PFSK-1 (cell line): ENCODE results near the gene CCNO.

Experiments used
- FOXP2 ChIP-seq: optimal IDR thresholded peaks from 2 replicates; pipeline ENCODE3; 2011; ENCODE audit warnings: borderline replicate concordance, control low read depth, inconsistent platforms; ENCODE audit not compliant: insufficient read depth; ENCODE audit errors: extremely low read length, extremely low read depth
- POLR2AphosphoS5 ChIP-seq: IDR thresholded peaks from 2 replicates; pipeline ENCODE4 v1.6.1; 2012; ENCODE audit warnings: low read depth, mild to moderate bottlenecking, control low read depth, low read length, moderate library complexity
- SIN3A ChIP-seq: IDR thresholded peaks from 2 replicates; pipeline ENCODE4 v1.6.1; 2012; ENCODE audit warnings: mild to moderate bottlenecking, low read length, moderate library complexity, borderline replicate concordance; ENCODE audit not compliant: insufficient read depth
- TAF1 ChIP-seq: IDR thresholded peaks from 2 replicates; pipeline ENCODE4 v1.6.1; 2012; ENCODE audit warnings: low read length, control low read depth, borderline replicate concordance; ENCODE audit not compliant: insufficient read depth
- TF ChIP-seq, protein P1 (sequence below), 2 experiments: IDR thresholded peaks; 2 replicates each; pipeline versions ENCODE4 v1.6.1 to v1.8.0; 2011 to 2012; ENCODE audit warnings: low read depth in 2 of 2, low read length in 2 of 2, control low read depth in 1 of 2, inconsistent platforms in 1 of 2, mild to moderate bottlenecking in 1 of 2, moderate library complexity in 1 of 2; ENCODE audit not compliant: insufficient read depth in 1 of 2

Gene CCNO

DNA sequence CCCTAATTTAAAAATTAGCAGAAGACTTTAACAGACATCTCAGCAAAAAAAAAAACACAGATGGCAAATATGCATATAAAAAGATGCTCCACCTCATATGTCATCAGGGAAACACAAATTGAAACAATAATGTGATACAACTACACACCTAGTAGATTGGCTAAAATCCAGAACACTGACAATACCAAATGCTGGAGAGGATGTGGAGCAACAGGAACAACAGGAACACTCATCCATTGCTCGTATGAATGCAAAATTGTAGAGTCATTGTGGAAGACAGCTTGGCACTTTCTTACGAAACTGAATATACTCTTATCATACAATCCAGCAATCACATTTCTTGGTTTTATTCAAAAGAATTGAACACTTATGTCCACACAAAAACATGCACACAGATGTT lies 28.4 kb downstream of the CCNO start:
- TF ChIP-seq POLR2AphosphoS5: no peak

DNA sequence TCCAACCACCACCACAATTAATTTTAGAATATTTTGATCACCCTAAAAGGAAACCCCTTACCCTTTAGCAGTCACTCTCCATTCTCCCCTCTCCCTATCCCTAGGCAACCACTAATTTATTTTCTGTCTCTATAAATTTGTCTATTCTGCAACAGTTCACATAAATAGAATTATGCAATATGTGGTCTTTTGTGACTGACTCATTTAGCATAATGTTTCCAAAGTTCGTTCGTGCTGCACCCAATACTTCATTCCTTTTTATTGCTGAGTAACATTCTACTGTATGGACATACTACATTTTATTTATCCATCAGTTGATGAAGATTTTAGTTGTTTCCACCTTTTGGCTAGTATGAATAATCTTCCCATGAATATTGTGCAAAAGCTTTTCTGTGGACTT lies 42.2 kb downstream of the CCNO start:
- no peak for TF ChIP-seq SIN3A
- TF ChIP-seq FOXP2: no peak
- TF ChIP-seq, protein P1, sequence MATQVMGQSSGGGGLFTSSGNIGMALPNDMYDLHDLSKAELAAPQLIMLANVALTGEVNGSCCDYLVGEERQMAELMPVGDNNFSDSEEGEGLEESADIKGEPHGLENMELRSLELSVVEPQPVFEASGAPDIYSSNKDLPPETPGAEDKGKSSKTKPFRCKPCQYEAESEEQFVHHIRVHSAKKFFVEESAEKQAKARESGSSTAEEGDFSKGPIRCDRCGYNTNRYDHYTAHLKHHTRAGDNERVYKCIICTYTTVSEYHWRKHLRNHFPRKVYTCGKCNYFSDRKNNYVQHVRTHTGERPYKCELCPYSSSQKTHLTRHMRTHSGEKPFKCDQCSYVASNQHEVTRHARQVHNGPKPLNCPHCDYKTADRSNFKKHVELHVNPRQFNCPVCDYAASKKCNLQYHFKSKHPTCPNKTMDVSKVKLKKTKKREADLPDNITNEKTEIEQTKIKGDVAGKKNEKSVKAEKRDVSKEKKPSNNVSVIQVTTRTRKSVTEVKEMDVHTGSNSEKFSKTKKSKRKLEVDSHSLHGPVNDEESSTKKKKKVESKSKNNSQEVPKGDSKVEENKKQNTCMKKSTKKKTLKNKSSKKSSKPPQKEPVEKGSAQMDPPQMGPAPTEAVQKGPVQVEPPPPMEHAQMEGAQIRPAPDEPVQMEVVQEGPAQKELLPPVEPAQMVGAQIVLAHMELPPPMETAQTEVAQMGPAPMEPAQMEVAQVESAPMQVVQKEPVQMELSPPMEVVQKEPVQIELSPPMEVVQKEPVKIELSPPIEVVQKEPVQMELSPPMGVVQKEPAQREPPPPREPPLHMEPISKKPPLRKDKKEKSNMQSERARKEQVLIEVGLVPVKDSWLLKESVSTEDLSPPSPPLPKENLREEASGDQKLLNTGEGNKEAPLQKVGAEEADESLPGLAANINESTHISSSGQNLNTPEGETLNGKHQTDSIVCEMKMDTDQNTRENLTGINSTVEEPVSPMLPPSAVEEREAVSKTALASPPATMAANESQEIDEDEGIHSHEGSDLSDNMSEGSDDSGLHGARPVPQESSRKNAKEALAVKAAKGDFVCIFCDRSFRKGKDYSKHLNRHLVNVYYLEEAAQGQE (IDR thresholded peaks at IDR 0.05; ENCODE audit: insufficient read depth in 1 of 2, low read depth in 2 of 2, low read length in 2 of 2): no peak
- TF ChIP-seq POLR2AphosphoS5: no peak
- no peak for TF ChIP-seq TAF1

DNA sequence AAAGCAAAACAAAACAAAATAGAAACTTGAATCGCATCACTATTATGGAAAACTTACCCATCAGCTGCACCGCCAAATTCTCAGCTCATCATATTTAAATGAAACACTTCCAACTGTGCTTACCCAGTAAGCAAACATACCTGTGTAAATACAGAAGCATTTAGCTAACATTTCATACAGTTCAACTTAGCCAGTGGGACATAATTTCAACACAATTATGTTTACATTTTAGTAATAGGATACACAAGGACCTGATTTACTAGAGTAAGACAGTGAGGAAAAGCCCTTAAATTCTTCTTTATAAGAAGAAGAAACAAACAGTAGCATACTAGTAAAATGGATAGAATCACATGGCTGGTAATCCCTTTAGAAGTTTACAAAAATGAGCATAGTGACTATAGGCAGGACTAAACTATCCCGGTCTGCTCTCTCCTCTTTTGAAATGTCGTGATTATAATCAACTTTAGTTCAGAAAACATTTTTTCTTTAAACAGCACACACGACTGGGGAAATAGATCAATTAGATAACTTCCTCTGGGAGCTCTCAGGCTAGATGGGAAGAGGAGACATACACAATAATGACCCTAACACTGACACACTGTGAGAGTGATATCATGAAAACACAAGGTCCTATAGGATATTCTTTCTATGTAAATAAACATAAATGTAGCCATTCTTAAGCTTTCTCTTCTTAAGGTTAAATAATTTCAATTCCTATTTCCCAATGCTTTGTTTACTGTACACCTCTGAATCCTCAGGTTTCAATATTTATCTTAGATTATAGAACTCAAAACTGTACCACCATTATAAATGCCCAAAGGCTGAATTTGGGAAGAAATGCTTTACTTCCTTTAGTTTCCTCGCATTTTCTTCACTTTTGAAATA lies 44.5 kb downstream of the CCNO start:
- TF ChIP-seq SIN3A: no peak
- TF ChIP-seq POLR2AphosphoS5: no peak
- TF ChIP-seq FOXP2: no peak
- TF ChIP-seq, protein P1 (IDR thresholded peaks at IDR 0.05; ENCODE audit: insufficient read depth in 1 of 2, low read depth in 2 of 2, low read length in 2 of 2): no peak
- no peak for TF ChIP-seq TAF1

DNA sequence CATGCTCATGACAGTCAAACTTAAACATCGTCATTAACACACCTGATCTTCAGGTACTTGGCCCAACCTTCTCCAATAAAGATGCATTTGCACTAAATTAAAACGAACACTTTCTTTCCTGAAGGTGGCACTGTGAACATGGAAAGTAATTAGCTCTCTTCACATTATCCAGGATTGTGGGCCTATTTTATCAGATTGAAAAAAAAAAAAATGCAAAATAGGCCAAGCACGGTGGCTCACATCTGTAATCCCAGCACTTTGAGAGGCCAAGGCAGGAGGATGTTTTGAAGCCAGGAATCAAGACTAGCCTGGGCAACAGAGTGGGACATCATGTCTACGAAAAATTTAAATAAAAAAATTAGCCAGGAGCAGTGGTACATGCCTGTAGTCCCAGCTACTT lies 46.0 kb downstream of the CCNO start:
- TF ChIP-seq SIN3A (no peak), FOXP2 (no peak), TAF1 (no peak), POLR2AphosphoS5 (no peak)
- TF ChIP-seq, protein P1 (IDR thresholded peaks at IDR 0.05; ENCODE audit: insufficient read depth in 1 of 2, low read depth in 2 of 2, low read length in 2 of 2): no peak
